Measurements from ENCODE around the gene SEC31B. TPM values are rescaled to one million over a fixed set of nuclear protein-coding genes. Genes with fewer than 3 reads are reported as not detected.

The SEC31B gene
- total and polyA plus RNA-seq, 3 experiments from 2014 or later: 2.3 to 15.8 (median 15.4) TPM

- Histone ChIP-seq H3K27ac (ENCODE audit: low read depth, low read length) (no peak within 1 kb of the TSS), H3K4me1 (ENCODE audit: insufficient read depth, low read length) (no peaks in the 10 kb centered on the region), H3K36me3 (ENCODE audit: insufficient read depth, low read length) (no peaks in the 10 kb centered on the region), H3K9me3 (ENCODE audit: low read length) (no peaks in the 10 kb centered on the region), H3K4me3 (ENCODE audit: low read length) (no peak within 1 kb of the TSS), H3K27me3 (ENCODE audit: insufficient read depth, low read length, poor library complexity, severe bottlenecking) (no peaks in the 10 kb centered on the region)
- no peaks in the 10 kb centered on the region for H3K36me3 Mint-ChIP-seq
- H3K27me3 Mint-ChIP-seq: no peaks in the 10 kb centered on the region
- no peaks in the 10 kb centered on the region for H3K9me3 Mint-ChIP-seq
- ChIA-PET POLR2A (no interaction called here), CTCF (interaction anchor here (1.7 kb wide), 1 partner anchor 19 kb away, joined by 8 read pairs; no protein-coding TSS in a partner anchor)
- H3K4me3 Mint-ChIP-seq: no peak within 1 kb of the TSS
- DNase-seq: no peak
- no peak within 1 kb of the TSS for H3K27ac Mint-ChIP-seq
- no peaks in the 10 kb centered on the region for H3K4me1 Mint-ChIP-seq
Observed at GRCh38 chr10:100462709-100463108, 57.0 kb downstream of the SEC31B start, which contains the start of gene WNT8B. WNT8B (plus strand) TSS chr10:100463009; CDS start chr10:100463169, 160 bp downstream.

GRCh38 chr10:100448951-100449350, 70.7 kb downstream of the SEC31B start:
- CTCF ChIA-PET: interaction anchor here (1.4 kb wide), 1 partner anchor 70 kb away, joined by 3 read pairs; no protein-coding TSS in a partner anchor
- H3K27me3 Mint-ChIP-seq: peaks cover 2 to 29% of the 10 kb centered on the region in 2 donors

GRCh38 chr10:100447663-100448062, 72.0 kb downstream of the SEC31B start:
- H3K27me3 ChIP-seq (ENCODE audit: insufficient read depth, low read length, poor library complexity, severe bottlenecking): no peaks in the 10 kb centered on the region
- DNase-seq: no peak
- H3K4me1 Mint-ChIP-seq: no peaks in the 10 kb centered on the region
- H3K9me3 ChIP-seq (ENCODE audit: low read length): no peaks in the 10 kb centered on the region
- H3K9me3 Mint-ChIP-seq: no peaks in the 10 kb centered on the region
- no peaks in the 10 kb centered on the region for H3K36me3 ChIP-seq (ENCODE audit: insufficient read depth, low read length)
- peaks cover 2 to 29% of the 10 kb centered on the region in 2 donors for H3K27me3 Mint-ChIP-seq
- CTCF ChIA-PET: interaction anchor here (1.4 kb wide), 1 partner anchor 71 kb away, joined by 3 read pairs; no protein-coding TSS in a partner anchor
- no peak overlapping the region for H3K4me3 Mint-ChIP-seq
- H3K27ac ChIP-seq (ENCODE audit: low read depth, low read length): no peak overlapping the region
- POLR2A ChIA-PET: no interaction called here
- H3K27ac Mint-ChIP-seq: no peak overlapping the region
- H3K4me1 ChIP-seq (ENCODE audit: insufficient read depth, low read length): no peaks in the 10 kb centered on the region
- H3K4me3 ChIP-seq (ENCODE audit: low read length): no peak overlapping the region
- no peaks in the 10 kb centered on the region for H3K36me3 Mint-ChIP-seq

More at GRCh38 chr10:100448951-100449350, 70.7 kb downstream of the SEC31B start:
- Histone ChIP-seq H3K27me3 (ENCODE audit: insufficient read depth, low read length, poor library complexity, severe bottlenecking) (no peaks in the 10 kb centered on the region), H3K36me3 (ENCODE audit: insufficient read depth, low read length) (no peaks in the 10 kb centered on the region), H3K4me1 (ENCODE audit: insufficient read depth, low read length) (no peaks in the 10 kb centered on the region), H3K27ac (ENCODE audit: low read depth, low read length) (no peak overlapping the region), H3K9me3 (ENCODE audit: low read length) (no peaks in the 10 kb centered on the region), H3K4me3 (ENCODE audit: low read length) (no peak overlapping the region)
- DNase-seq: no peak
- Mint-ChIP-seq H3K4me1 (no peaks in the 10 kb centered on the region), H3K27ac (no peak overlapping the region), H3K4me3 (no peak overlapping the region), H3K9me3 (no peaks in the 10 kb centered on the region), H3K36me3 (no peaks in the 10 kb centered on the region)
- POLR2A ChIA-PET: no interaction called here

- no peaks in the 10 kb centered on the region for H3K4me1 ChIP-seq (ENCODE audit: insufficient read depth, low read length)
- no peaks in the 10 kb centered on the region for H3K9me3 Mint-ChIP-seq
- peaks cover 0 to 20% of the 10 kb centered on the region in 2 donors for H3K27me3 Mint-ChIP-seq
- H3K27me3 ChIP-seq (ENCODE audit: insufficient read depth, low read length, poor library complexity, severe bottlenecking): no peaks in the 10 kb centered on the region
- H3K27ac ChIP-seq (ENCODE audit: low read depth, low read length): no peak overlapping the region
- no peaks in the 10 kb centered on the region for H3K9me3 ChIP-seq (ENCODE audit: low read length)
- no peak overlapping the region for H3K4me3 Mint-ChIP-seq
- no peaks in the 10 kb centered on the region for H3K4me1 Mint-ChIP-seq
- POLR2A ChIA-PET: no interaction called here
- peak overlapping the region in 1 of 8 donors; percentile 6 for H3K27ac Mint-ChIP-seq
- H3K36me3 ChIP-seq (ENCODE audit: insufficient read depth, low read length): no peaks in the 10 kb centered on the region
- CTCF ChIA-PET: no interaction called here
- no peaks in the 10 kb centered on the region for H3K36me3 Mint-ChIP-seq
- no peak for DNase-seq
- no peak overlapping the region for H3K4me3 ChIP-seq (ENCODE audit: low read length)
Observed at GRCh38 chr10:100446130-100446761, 73.4 kb downstream of the SEC31B start.

GRCh38 chr10:100442548-100442947, 77.1 kb downstream of the SEC31B start:
- CTCF ChIA-PET: no interaction called here
- POLR2A ChIA-PET: no interaction called here

GRCh38 chr10:100438674-100439315, 80.9 kb downstream of the SEC31B start:
- Histone ChIP-seq H3K27ac (ENCODE audit: low read depth, low read length) (no peak overlapping the region), H3K4me1 (ENCODE audit: insufficient read depth, low read length) (no peaks in the 10 kb centered on the region), H3K4me3 (ENCODE audit: low read length) (no peak overlapping the region), H3K36me3 (ENCODE audit: insufficient read depth, low read length) (no peaks in the 10 kb centered on the region), H3K27me3 (ENCODE audit: insufficient read depth, low read length, poor library complexity, severe bottlenecking) (no peaks in the 10 kb centered on the region), H3K9me3 (ENCODE audit: low read length) (no peaks in the 10 kb centered on the region)
- CTCF ChIA-PET: interaction anchor here (1.3 to 2.5 kb wide), 4 partner anchors 43 to 97 kb away, joined by 5 to 9 read pairs (median 6); partner anchors contain the start of gene HIF1AN
- peaks cover 0 to 2% (median 0%) of the 10 kb centered on the region in 3 donors for H3K36me3 Mint-ChIP-seq
- POLR2A ChIA-PET: no interaction called here
- peaks cover 0 to 1% (median 0%) of the 10 kb centered on the region in 3 donors for H3K4me1 Mint-ChIP-seq
- no peak overlapping the region for H3K4me3 Mint-ChIP-seq
- H3K27ac Mint-ChIP-seq: peak overlapping the region in 1 of 8 donors; percentile 9
- DNase-seq: no peak
- no peaks in the 10 kb centered on the region for H3K27me3 Mint-ChIP-seq
- no peaks in the 10 kb centered on the region for H3K9me3 Mint-ChIP-seq

More at GRCh38 chr10:100442548-100442947, 77.1 kb downstream of the SEC31B start:
- Histone ChIP-seq H3K36me3 (ENCODE audit: insufficient read depth, low read length) (no peaks in the 10 kb centered on the region), H3K27me3 (ENCODE audit: insufficient read depth, low read length, poor library complexity, severe bottlenecking) (no peaks in the 10 kb centered on the region), H3K4me3 (ENCODE audit: low read length) (no peak overlapping the region), H3K4me1 (ENCODE audit: insufficient read depth, low read length) (no peaks in the 10 kb centered on the region), H3K27ac (ENCODE audit: low read depth, low read length) (no peak overlapping the region), H3K9me3 (ENCODE audit: low read length) (no peaks in the 10 kb centered on the region)
- no peak overlapping the region for H3K4me3 Mint-ChIP-seq
- H3K4me1 Mint-ChIP-seq: no peaks in the 10 kb centered on the region
- H3K36me3 Mint-ChIP-seq: no peaks in the 10 kb centered on the region
- H3K9me3 Mint-ChIP-seq: no peaks in the 10 kb centered on the region
- peaks cover 0 to 12% of the 10 kb centered on the region in 2 donors for H3K27me3 Mint-ChIP-seq
- no peak for DNase-seq
- no peak overlapping the region for H3K27ac Mint-ChIP-seq

Other genes starting within 250 kb of the SEC31B start
- 10 to 100 TPM; 69.7 to 73.2 TPM for gene BLOC1S2, start 233.2 kb downstream of the SEC31B start, total RNA-seq
- 74.6 TPM for gene BLOC1S2, start 233.2 kb downstream of the SEC31B start, polyA plus RNA-seq
- not detected for gene PKD2L1, start 189.6 kb downstream of the SEC31B start, total RNA-seq
- gene PKD2L1, start 189.6 kb downstream of the SEC31B start, polyA plus RNA-seq: not detected
- 10 to 100 TPM; 43.9 to 45.3 TPM for gene SCD, start 172.6 kb downstream of the SEC31B start, total RNA-seq
- 5.1 TPM for gene SCD, start 172.6 kb downstream of the SEC31B start, polyA plus RNA-seq
- gene WNT8B, start 56.9 kb downstream of the SEC31B start, total RNA-seq: not detected
- not detected for gene WNT8B, start 56.9 kb downstream of the SEC31B start, polyA plus RNA-seq
- gene NDUFB8, start 10.0 kb upstream of the SEC31B start, total RNA-seq: 100 to 1,000 TPM; 242 to 246 TPM
- 488 TPM for gene NDUFB8, start 10.0 kb upstream of the SEC31B start, polyA plus RNA-seq
- gene HIF1AN, start 16.1 kb upstream of the SEC31B start, total RNA-seq: 10 to 100 TPM; 48.6 to 52.8 TPM
- 29.7 TPM for gene HIF1AN, start 16.1 kb upstream of the SEC31B start, polyA plus RNA-seq
- under 1 TPM in 1 of 2 experiments, not detected in 1; 0.04 TPM for gene PAX2, start 225.7 kb upstream of the SEC31B start, total RNA-seq
- gene PAX2, start 225.7 kb upstream of the SEC31B start, polyA plus RNA-seq: not detected

All from CD8-positive, alpha-beta memory T cell (primary cell).